ENCODE measurements around the gene DLGAP4.

GRCh38 chr20:36275011-36275410 lies 31.1 kb upstream of the DLGAP4 start:
- TF ChIP-seq CTCF (IDR thresholded peaks at IDR 0.05 in 4 of 5, conservative IDR thresholded peaks at IDR 0.05 in 1 of 5) (no peak), POLR2A (IDR thresholded peaks at IDR 0.05) (no peak)

All from gastrocnemius medialis (tissue), 4 donors.